Stimulated activated CD4-positive, alpha-beta T cell treated with anti-CD3 and anti-CD28 coated beads, TNF-alpha, amount 100 ng/mL, for 4 hours (primary cell): Measurements from ENCODE around the gene RNF43.

ENCODE experiments used
- DNase-seq, 3 experiments: peaks; one replicate each; pipeline ENCODE4 v3.0.0-alpha.2; 2020; ENCODE audit warnings: low read depth in 3 of 3

The RNF43 gene

GRCh38 chr17:58417300-58418092 is at the start of gene RNF43:
TSS of gene RNF43 (minus strand) at chr17:58417534. CDS start at chr17:58415577, 1,957 bp downstream.
- peak; percentile 60 to 84 (median 77) for DNase-seq

GRCh38 chr17:58455491-58455890 is 38.2 kb upstream of the RNF43 start:
- DNase-seq: no peak

GRCh38 chr17:58452738-58453137 is 35.4 kb upstream of the RNF43 start:
- no peak for DNase-seq

GRCh38 chr17:58447039-58447975 is 30.0 kb upstream of the RNF43 start:
- peak; percentile 18 to 32 (median 23) for DNase-seq

- DNase-seq: no peak
Measured at GRCh38 chr17:58446086-58446485, 28.8 kb upstream of the RNF43 start.

- DNase-seq: no peak
Measured at GRCh38 chr17:58436805-58437239, 19.5 kb upstream of the RNF43 start.

GRCh38 chr17:58436245-58436644 is 18.9 kb upstream of the RNF43 start:
- DNase-seq: no peak

GRCh38 chr17:58432806-58433573 is 15.7 kb upstream of the RNF43 start:
- no peak for DNase-seq

GRCh38 chr17:58427807-58428206 is 10.5 kb upstream of the RNF43 start:
- no peak for DNase-seq

GRCh38 chr17:58421711-58422110 is 4.4 kb upstream of the RNF43 start:
- no peak for DNase-seq

GRCh38 chr17:58420827-58421226 is 3.5 kb upstream of the RNF43 start:
- no peak for DNase-seq

GRCh38 chr17:58416937-58417299 is 416 bp downstream of the RNF43 start:
- DNase-seq: no peak

- no peak for DNase-seq
Measured at GRCh38 chr17:58416396-58416795, 938 bp downstream of the RNF43 start.

- DNase-seq: no peak
Measured at GRCh38 chr17:58415371-58416055, 1.8 kb downstream of the RNF43 start.

GRCh38 chr17:58414596-58414997 is 2.7 kb downstream of the RNF43 start:
- no peak for DNase-seq

GRCh38 chr17:58413684-58414083 is 3.6 kb downstream of the RNF43 start:
- no peak for DNase-seq

GRCh38 chr17:58412961-58413586 is 4.3 kb downstream of the RNF43 start:
- DNase-seq: no peak

GRCh38 chr17:58412064-58412703 is 5.2 kb downstream of the RNF43 start:
- DNase-seq: no peak

GRCh38 chr17:58411408-58411894 is 5.9 kb downstream of the RNF43 start:
- DNase-seq: no peak
